Mesothelial cell of epicardium (in vitro differentiated cells): Measurements from ENCODE around the gene HMCN1. TPM values are rescaled to one million over a fixed set of nuclear protein-coding genes. Genes with fewer than 3 reads are reported as not detected.
A peak's percentile ranks its signal among the peaks of the same experiment; 100 is the strongest.

Experiments used
- DNase-seq, 2 experiments: peaks; one replicate each; pipeline ENCODE4 v3.0.0; 2021; ENCODE audit warnings: low spot score in 2 of 2; ENCODE audit not compliant: unreplicated experiment in 2 of 2
- H3K27ac Mint-ChIP-seq: 2 replicates; pipeline ENCODE4 v1.8.0; 2021; ENCODE audit warnings: mixed read lengths
- H3K27me3 Mint-ChIP-seq: 2 replicates; pipeline ENCODE4 v1.8.0; 2021; ENCODE audit warnings: low read depth, mixed read lengths
- H3K36me3 Mint-ChIP-seq: 2 replicates; pipeline ENCODE4 v1.8.0; 2021; ENCODE audit warnings: mixed read lengths
- H3K4me1 Mint-ChIP-seq: 2 replicates; pipeline ENCODE4 v1.8.0; 2021; ENCODE audit warnings: mixed read lengths
- H3K4me3 Mint-ChIP-seq: 2 replicates; pipeline ENCODE4 v1.8.0; 2021; ENCODE audit warnings: mild to moderate bottlenecking, moderate library complexity, mixed read lengths
- H3K9me3 Mint-ChIP-seq: 2 replicates; pipeline ENCODE4 v1.8.0; 2021; ENCODE audit warnings: mixed read lengths
- total RNA-seq: library from RNA; stranded (reverse); gene quantifications from 3 replicates; pipeline ENCODE4 v1.2.1, GENCODE V29; 2021
- TF ChIP-seq, protein P1 (sequence below): fragments of 200-600 bp; sonication (generic); IDR thresholded peaks from one replicate; pipeline ENCODE4 v1.5.0; 2021; ENCODE audit warnings: antibody characterized with exemption; ENCODE audit not compliant: unreplicated experiment

Gene HMCN1
- total RNA-seq, 1 donor from 2014 or later, result 48.8 TPM

DNA sequence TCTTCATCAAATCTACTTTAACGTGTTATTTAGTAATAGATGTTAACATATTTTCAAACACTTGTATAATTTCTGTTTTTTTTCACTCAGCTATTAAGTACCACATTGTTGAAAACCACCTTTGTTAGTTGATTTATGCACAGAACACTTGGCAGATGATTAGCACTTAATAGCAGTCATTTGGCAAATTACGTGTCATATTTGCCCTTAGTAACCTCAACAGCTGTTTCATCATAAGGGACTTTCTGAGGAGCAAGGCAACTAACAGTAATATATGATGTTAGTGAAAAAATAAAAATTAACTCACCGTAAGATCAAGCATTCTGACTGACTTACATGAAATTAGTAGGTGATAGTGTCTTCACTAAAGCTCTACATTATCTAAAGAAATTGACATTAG, 186.4 kb downstream of the HMCN1 start:
- Mint-ChIP-seq H3K27me3 (no peaks in the 10 kb centered on the region), H3K9me3 (no peaks in the 10 kb centered on the region), H3K27ac (no peak overlapping the region), H3K4me1 (peaks cover 3% of the 10 kb centered on the region), H3K36me3 (peaks cover 8% of the 10 kb centered on the region), H3K4me3 (no peak overlapping the region)
- no peak for DNase-seq
- TF ChIP-seq, protein P1, sequence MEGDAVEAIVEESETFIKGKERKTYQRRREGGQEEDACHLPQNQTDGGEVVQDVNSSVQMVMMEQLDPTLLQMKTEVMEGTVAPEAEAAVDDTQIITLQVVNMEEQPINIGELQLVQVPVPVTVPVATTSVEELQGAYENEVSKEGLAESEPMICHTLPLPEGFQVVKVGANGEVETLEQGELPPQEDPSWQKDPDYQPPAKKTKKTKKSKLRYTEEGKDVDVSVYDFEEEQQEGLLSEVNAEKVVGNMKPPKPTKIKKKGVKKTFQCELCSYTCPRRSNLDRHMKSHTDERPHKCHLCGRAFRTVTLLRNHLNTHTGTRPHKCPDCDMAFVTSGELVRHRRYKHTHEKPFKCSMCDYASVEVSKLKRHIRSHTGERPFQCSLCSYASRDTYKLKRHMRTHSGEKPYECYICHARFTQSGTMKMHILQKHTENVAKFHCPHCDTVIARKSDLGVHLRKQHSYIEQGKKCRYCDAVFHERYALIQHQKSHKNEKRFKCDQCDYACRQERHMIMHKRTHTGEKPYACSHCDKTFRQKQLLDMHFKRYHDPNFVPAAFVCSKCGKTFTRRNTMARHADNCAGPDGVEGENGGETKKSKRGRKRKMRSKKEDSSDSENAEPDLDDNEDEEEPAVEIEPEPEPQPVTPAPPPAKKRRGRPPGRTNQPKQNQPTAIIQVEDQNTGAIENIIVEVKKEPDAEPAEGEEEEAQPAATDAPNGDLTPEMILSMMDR, result no peak

DNA sequence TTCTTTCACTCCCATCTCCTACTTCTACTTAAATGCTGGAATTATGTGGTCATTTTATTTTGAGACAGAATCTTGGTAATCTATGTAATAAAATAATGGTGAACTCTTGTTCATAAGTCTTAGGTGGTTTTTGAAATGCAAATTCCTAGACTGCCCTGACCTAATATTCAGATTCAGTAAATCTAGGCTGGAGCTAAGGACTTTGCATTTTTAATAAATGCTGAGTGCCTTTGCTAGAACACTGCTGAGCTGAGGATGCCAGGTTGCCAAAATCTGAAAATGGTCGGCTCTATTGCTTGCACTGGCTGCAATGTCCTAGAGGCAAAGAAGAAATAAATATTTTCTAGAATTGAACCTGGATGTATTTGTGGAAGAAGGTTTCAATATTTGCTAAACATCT, 187.4 kb downstream of the HMCN1 start:
- Mint-ChIP-seq H3K9me3 (no peaks in the 10 kb centered on the region), H3K27me3 (no peaks in the 10 kb centered on the region), H3K4me1 (peaks cover 11% of the 10 kb centered on the region), H3K4me3 (no peak overlapping the region), H3K36me3 (peaks cover 9% of the 10 kb centered on the region), H3K27ac (no peak overlapping the region)
- DNase-seq, result no peak
- TF ChIP-seq, protein P1, result no peak

DNA sequence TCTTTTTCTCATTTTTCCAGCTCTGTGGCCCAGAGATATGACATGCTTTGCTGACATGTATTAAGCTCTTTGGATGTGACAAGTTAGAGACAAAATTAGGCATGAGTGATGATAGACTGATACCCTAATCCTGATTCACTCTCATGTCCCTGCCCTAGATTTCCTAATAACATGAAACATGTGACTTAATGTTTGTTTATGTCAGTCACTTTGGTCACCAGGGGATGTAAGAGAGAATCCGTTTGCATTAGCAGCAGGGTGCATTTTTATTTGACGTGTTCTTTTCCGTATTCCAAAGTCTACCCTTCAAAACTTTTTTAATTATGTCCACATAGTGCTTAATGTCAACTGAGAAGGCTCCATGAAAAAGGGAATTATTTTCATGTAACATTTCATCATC, 192.4 kb downstream of the HMCN1 start:
- TF ChIP-seq, protein P1, result no peak
- H3K27me3 Mint-ChIP-seq, result no peaks in the 10 kb centered on the region
- H3K9me3 Mint-ChIP-seq, result no peaks in the 10 kb centered on the region
- peaks cover 35% of the 10 kb centered on the region for H3K4me1 Mint-ChIP-seq
- no peak overlapping the region for H3K4me3 Mint-ChIP-seq
- H3K36me3 Mint-ChIP-seq, result peaks cover 7% of the 10 kb centered on the region
- peak overlapping the region; percentile 35 for H3K27ac Mint-ChIP-seq
- DNase-seq, result no peak

DNA sequence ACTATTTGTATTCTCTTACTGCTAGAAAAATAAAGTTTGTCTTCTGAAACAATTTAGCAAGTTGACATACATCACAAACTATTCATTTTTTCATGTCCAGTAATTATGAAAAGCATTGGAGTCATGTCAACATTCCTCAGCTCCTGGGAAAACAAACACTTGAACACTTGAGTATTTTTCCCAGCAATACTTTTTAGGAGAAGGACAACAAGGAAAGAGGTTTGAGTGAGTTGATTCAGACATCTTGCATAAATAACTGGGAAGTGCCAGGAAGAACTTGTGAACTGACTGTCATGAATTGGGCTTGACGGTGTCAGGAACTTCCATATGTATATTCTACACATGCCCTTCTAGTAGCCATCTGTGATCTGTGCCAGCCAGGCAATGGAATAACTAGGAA, 195.6 kb downstream of the HMCN1 start:
- no peak overlapping the region for H3K4me3 Mint-ChIP-seq
- H3K36me3 Mint-ChIP-seq, result peaks cover 8% of the 10 kb centered on the region
- DNase-seq, result no peak
- H3K4me1 Mint-ChIP-seq, result peaks cover 35% of the 10 kb centered on the region
- TF ChIP-seq, protein P1, result no peak
- H3K27me3 Mint-ChIP-seq, result no peaks in the 10 kb centered on the region
- no peak overlapping the region for H3K27ac Mint-ChIP-seq
- H3K9me3 Mint-ChIP-seq, result no peaks in the 10 kb centered on the region

DNA sequence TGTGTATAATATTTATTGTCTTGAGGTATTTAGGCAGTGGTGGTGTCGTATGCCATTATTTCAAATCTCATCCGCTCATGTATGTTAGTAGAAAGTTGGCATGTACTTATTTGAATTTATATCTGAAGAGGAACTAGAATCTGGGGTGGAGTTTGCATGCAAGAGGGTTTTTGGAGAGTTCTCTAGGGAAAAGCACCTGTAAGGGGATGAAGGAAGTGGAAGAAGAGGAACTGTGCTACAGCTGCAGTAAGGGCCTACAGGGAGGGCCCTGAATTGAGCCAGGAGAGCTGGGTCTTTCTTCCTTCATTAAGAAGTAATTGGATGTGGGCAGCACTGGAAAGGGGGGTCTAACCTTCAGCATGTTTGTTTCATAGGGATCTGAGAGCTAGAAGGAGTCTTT, 197.2 kb downstream of the HMCN1 start:
- Mint-ChIP-seq H3K36me3 (peaks cover 6% of the 10 kb centered on the region), H3K27ac (no peak overlapping the region), H3K4me3 (no peak overlapping the region), H3K27me3 (no peaks in the 10 kb centered on the region), H3K9me3 (no peaks in the 10 kb centered on the region), H3K4me1 (peaks cover 26% of the 10 kb centered on the region)
- TF ChIP-seq, protein P1, result no peak
- no peak for DNase-seq

DNA sequence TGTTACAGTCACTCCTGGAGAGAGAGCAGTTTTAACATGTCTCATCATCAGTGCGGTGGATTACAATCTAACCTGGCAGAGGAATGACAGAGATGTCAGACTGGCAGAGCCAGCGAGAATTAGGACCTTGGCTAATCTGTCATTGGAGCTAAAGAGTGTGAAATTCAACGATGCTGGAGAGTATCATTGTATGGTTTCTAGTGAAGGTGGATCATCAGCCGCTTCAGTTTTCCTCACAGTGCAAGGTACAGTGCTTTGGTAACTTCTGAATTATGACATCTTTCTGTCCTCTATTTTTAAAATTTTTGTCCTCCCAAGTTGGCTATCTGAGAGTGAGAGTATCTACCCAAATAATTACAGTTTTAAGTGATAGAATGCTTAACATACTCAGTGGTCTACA, 199.4 kb downstream of the HMCN1 start:
- no peak overlapping the region for H3K4me3 Mint-ChIP-seq
- peaks cover 15% of the 10 kb centered on the region for H3K36me3 Mint-ChIP-seq
- H3K27me3 Mint-ChIP-seq, result no peaks in the 10 kb centered on the region
- no peak for DNase-seq
- H3K9me3 Mint-ChIP-seq, result peaks cover 11% of the 10 kb centered on the region
- peaks cover 7% of the 10 kb centered on the region for H3K4me1 Mint-ChIP-seq
- TF ChIP-seq, protein P1, result no peak
- H3K27ac Mint-ChIP-seq, result no peak overlapping the region
